Spinal cord (tissue), 10 donors: ENCODE measurements around the gene PINK1. TPM values are rescaled to one million over a fixed set of nuclear protein-coding genes. Genes with fewer than 3 reads are reported as not detected.

ENCODE experiments used
- DNase-seq, 6 donors: peaks; one replicate each; pipeline versions ENCODE4 v3.0.0 to v3.0.0-alpha.2; 2013 to 2015; ENCODE audit warnings: low spot score in 6 of 6, low read depth in 4 of 6
- H3K27ac ChIP-seq: one replicate; pipeline ENCODE4 v1.5.1; 2013; ENCODE audit warnings: low read depth, low read length, control low read depth
- H3K27me3 ChIP-seq: one replicate; pipeline ENCODE4 v1.6.1; 2013; ENCODE audit warnings: low read length; ENCODE audit not compliant: control insufficient read depth, insufficient read depth
- H3K36me3 ChIP-seq: one replicate; pipeline ENCODE4 v1.6.1; 2013; ENCODE audit warnings: low read length; ENCODE audit not compliant: control insufficient read depth, insufficient read depth
- H3K4me1 ChIP-seq: one replicate; pipeline ENCODE4 v1.6.1; 2013; ENCODE audit warnings: low read length; ENCODE audit not compliant: control insufficient read depth, insufficient read depth
- H3K4me3 ChIP-seq: one replicate; pipeline ENCODE4 v1.5.1; 2013; ENCODE audit warnings: low read depth, low read length, control low read depth
- H3K9me3 ChIP-seq: one replicate; pipeline ENCODE4 v1.6.1; 2013; ENCODE audit warnings: low read length; ENCODE audit not compliant: control insufficient read depth, insufficient read depth
- WGBS: methylation state at CpG from one replicate; pipeline ENCODE4 v1.1.5; 2013; ENCODE audit warnings: missing lambda C conversion rate; ENCODE audit not compliant: insufficient coverage; 5-methylcytosine and 5-hydroxymethylcytosine counted together
- long read RNA-seq, 4 donors: transcript quantifications; one replicate each; lab custom pipeline, GENCODE V29; 2026
- polyA plus RNA-seq, 2 donors: library from polyadenylated mRNA; unstranded; fragments of 120-200 nt; gene quantifications; one replicate each; pipeline ENCODE4 v1.2.1, GENCODE V29; 2013; ENCODE audit not compliant: insufficient read length in 2 of 2
- total RNA-seq, 2 donors: library from RNA; depleted of rRNA in 1 of 2; stranded (reverse); fragments of 120-200 nt in 1 of 2; fragments of >200 nt in 1 of 2; gene quantifications; one replicate each; pipeline versions ENCODE4 v1.2.3 to v1.2.4, GENCODE V29; 2013 to 2014
- donor health status: healthy.

PINK1 gene
- 100 to 1,000 TPM; 106 to 125 TPM for total RNA-seq
- polyA plus RNA-seq, result 100 to 1,000 TPM; 153 to 164 TPM
- long read RNA-seq, donor 1, transcript PINK1-201 (8 exons, 2,660 nt), result major isoform, 75 of 278 reads
- long read RNA-seq, donor 1, partial matches to known transcripts, result 201 of 278 reads
- long read RNA-seq, donor 1, other reads (novel, unspliced or antisense), result 0 of 278 reads
- long read RNA-seq, donor 2, transcript PINK1-201 (8 exons, 2,660 nt), result major isoform, 24 of 104 reads
- long read RNA-seq, donor 2, partial matches to known transcripts, result 51 of 104 reads
- long read RNA-seq, donor 2, other reads (novel, unspliced or antisense), result 26 of 104 reads
- long read RNA-seq, donor 3, transcript PINK1-201 (8 exons, 2,660 nt), result major isoform, 26 of 97 reads
- long read RNA-seq, donor 3, partial matches to known transcripts, result 67 of 97 reads
- long read RNA-seq, donor 3, other reads (novel, unspliced or antisense), result 0 of 97 reads
- long read RNA-seq, donor 4, transcript PINK1-201 (8 exons, 2,660 nt), result major isoform, 6 of 472 reads
- long read RNA-seq, donor 4, partial matches to known transcripts, result 244 of 472 reads
- long read RNA-seq, donor 4, other reads (novel, unspliced or antisense), result 221 of 472 reads

DNA sequence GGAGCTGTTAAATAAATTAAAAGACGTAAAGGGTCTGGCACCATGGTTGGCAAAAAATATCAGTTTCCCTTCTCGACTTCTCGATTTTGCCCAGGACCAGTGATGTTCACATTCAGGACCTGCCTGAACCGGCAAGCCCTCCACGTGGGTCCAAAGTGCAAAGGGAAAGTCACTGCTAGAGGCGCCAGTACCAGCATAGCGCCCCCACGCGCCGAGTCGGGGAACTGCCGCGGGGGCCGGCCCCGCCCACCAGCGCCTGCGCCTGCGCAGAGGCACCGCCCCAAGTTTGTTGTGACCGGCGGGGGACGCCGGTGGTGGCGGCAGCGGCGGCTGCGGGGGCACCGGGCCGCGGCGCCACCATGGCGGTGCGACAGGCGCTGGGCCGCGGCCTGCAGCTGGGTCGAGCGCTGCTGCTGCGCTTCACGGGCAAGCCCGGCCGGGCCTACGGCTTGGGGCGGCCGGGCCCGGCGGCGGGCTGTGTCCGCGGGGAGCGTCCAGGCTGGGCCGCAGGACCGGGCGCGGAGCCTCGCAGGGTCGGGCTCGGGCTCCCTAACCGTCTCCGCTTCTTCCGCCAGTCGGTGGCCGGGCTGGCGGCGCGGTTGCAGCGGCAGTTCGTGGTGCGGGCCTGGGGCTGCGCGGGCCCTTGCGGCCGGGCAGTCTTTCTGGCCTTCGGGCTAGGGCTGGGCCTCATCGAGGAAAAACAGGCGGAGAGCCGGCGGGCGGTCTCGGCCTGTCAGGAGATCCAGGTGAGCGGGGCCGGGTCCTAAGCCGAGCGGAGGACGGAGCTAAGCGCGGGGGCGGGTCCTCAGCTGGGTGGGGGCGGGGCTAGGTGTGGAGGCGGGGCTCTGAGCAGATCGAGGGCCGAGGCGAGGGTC is at the start of gene PINK1:
Gene PINK1 (plus strand): TSS at position 269 of the 875 bp plus-strand sequence. CDS start 91 bp downstream, at position 360.
- Histone ChIP-seq H3K27me3 (no peaks in the 10 kb centered on the region), H3K4me1 (peaks cover 17% of the 10 kb centered on the region), H3K36me3 (peaks cover 18% of the 10 kb centered on the region), H3K27ac (peak within 1 kb of the TSS; percentile 67), H3K9me3 (no peaks in the 10 kb centered on the region), H3K4me3 (peak within 1 kb of the TSS; percentile 71)
- DNase-seq, result peak in 5 of 6 donors; percentile 47 to 94 (median 69)
- WGBS, result under 1% methylated on average over 86 of the region's 93 CpGs

- Histone ChIP-seq H3K4me1 (no peaks in the 10 kb centered on the region), H3K27ac (no peak overlapping the region), H3K9me3 (no peaks in the 10 kb centered on the region), H3K4me3 (no peak overlapping the region), H3K36me3 (no peaks in the 10 kb centered on the region), H3K27me3 (peaks cover 15% of the 10 kb centered on the region)
- no peak for DNase-seq
- 71% methylated on average over 2 of the region's 2 CpGs for WGBS
These were observed 48.4 kb upstream of the PINK1 start for GRCh38 chr1:20584890-20585289.

DNA sequence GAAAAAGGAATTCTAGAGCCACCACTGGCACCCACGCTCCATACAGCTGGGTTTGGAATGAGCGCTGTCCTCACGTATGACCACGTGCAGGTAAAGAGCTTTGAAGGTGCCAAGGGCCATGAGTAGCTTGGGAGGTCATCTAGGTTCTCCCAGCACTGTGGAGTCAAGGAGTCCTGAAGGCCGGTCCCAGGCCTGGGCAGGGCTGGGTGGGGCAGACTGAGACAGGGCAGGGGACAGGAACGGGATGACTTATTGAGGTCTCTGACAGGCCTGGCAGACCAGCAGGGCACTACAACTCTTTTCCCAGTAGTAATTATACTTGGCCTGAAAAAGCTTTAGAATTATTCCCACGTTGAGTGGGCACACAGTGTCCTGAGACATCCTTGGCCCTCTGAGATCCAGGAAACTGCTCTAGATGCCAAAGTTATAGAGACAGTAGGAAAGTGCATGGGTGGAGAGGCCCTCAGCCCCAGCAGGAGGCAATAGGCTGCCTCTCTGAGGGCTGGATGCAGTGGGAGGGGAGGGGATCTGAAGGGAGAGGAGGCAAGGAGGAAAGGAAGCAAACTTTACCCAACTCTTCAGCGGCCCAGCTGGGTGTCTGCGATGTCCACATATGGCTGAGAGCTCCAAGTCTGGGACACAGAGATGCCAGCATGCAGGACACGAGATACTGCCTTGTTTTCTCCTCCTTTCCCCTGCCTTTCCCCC is 46.2 kb upstream of the PINK1 start:
- H3K4me1 ChIP-seq, result no peaks in the 10 kb centered on the region
- H3K27ac ChIP-seq, result no peak overlapping the region
- no peaks in the 10 kb centered on the region for H3K9me3 ChIP-seq
- H3K27me3 ChIP-seq, result peaks cover 24% of the 10 kb centered on the region
- DNase-seq, result no peak
- no peaks in the 10 kb centered on the region for H3K36me3 ChIP-seq
- no peak overlapping the region for H3K4me3 ChIP-seq
- 70% methylated on average over 5 of the region's 10 CpGs for WGBS

DNA sequence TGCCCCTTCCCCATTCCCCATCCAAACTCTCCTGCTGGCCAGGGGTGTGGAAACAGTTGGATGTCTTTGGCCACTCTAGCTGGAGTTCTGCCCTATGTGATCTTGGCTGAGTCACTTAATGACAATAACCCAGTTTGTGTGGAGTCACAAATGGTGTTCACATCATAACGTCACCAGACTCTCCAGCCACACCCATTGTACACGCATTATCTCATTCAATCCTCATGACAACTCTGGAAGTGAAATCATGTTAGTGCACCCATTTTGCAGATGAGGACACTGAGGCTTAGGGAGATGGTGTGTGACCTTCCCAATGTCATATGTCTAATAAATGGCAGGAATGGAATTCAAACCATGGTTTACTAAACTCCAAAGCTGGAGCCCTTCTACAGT is 45.6 kb upstream of the PINK1 start:
- DNase-seq, result no peak
- Histone ChIP-seq H3K27me3 (peaks cover 24% of the 10 kb centered on the region), H3K4me1 (no peaks in the 10 kb centered on the region), H3K4me3 (no peak overlapping the region), H3K36me3 (no peaks in the 10 kb centered on the region), H3K27ac (no peak overlapping the region), H3K9me3 (no peaks in the 10 kb centered on the region)
- WGBS, result 67% methylated on average over 1 of the region's 2 CpGs

DNA sequence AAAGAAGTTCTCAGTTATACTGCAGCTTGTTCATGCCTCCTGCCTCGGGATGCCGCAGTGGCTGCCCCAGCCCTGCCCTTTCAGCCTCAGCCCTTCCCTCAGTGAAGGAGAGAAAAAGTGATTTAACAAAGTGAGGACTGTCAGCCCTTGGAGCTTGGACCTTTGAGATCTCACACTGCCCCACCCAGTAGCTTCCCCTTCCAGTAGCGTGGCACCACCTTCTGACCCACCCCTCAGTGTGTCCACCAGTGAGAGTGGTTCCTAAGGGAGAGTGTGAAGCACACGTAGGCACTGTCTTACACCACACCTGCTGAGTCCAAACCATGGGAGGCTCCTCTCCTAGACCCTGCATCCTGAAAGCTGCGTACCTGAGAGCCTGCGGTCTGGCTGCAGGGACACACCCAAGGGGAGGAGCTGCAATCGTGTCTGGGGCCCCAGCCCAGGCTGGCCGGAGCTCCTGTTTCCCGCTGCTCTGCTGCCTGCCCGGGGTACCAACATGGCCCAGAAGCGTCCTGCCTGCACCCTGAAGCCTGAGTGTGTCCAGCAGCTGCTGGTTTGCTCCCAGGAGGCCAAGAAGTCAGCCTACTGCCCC is 44.5 kb upstream of the PINK1 start, which contains the start of gene CDA:
Gene CDA (plus strand): TSS at position 464 of the 592 bp plus-strand sequence. CDS start 33 bp downstream, at position 497.
- DNase-seq, result no peak
- no peak within 1 kb of the TSS for H3K4me3 ChIP-seq
- WGBS, result 50% methylated on average over 9 of the region's 11 CpGs
- H3K27ac ChIP-seq, result no peak within 1 kb of the TSS
- no peaks in the 10 kb centered on the region for H3K4me1 ChIP-seq
- H3K27me3 ChIP-seq, result peaks cover 24% of the 10 kb centered on the region
- no peaks in the 10 kb centered on the region for H3K9me3 ChIP-seq
- no peaks in the 10 kb centered on the region for H3K36me3 ChIP-seq

- no peaks in the 10 kb centered on the region for H3K4me1 ChIP-seq
- WGBS, result 53% methylated on average over 13 of the region's 24 CpGs
- peaks cover 24% of the 10 kb centered on the region for H3K27me3 ChIP-seq
- DNase-seq, result peak in 1 of 6 donors; percentile 16
- H3K9me3 ChIP-seq, result no peaks in the 10 kb centered on the region
- no peaks in the 10 kb centered on the region for H3K36me3 ChIP-seq
- no peak overlapping the region for H3K27ac ChIP-seq
- no peak overlapping the region for H3K4me3 ChIP-seq
These were observed 43.7 kb upstream of the PINK1 start for GRCh38 chr1:20589331-20590278.

GRCh38 chr1:20590306-20590777 is 42.9 kb upstream of the PINK1 start:
- no peaks in the 10 kb centered on the region for H3K9me3 ChIP-seq
- H3K27ac ChIP-seq, result no peak overlapping the region
- H3K4me1 ChIP-seq, result no peaks in the 10 kb centered on the region
- DNase-seq, result no peak
- peaks cover 24% of the 10 kb centered on the region for H3K27me3 ChIP-seq
- no peaks in the 10 kb centered on the region for H3K36me3 ChIP-seq
- 63% methylated on average over 6 of the region's 7 CpGs for WGBS
- no peak overlapping the region for H3K4me3 ChIP-seq

- no peak for DNase-seq
- H3K27ac ChIP-seq, result no peak overlapping the region
- H3K4me1 ChIP-seq, result no peaks in the 10 kb centered on the region
- no peaks in the 10 kb centered on the region for H3K36me3 ChIP-seq
- H3K9me3 ChIP-seq, result no peaks in the 10 kb centered on the region
- 76% methylated on average over 2 of the region's 5 CpGs for WGBS
- H3K27me3 ChIP-seq, result peaks cover 18% of the 10 kb centered on the region
- no peak overlapping the region for H3K4me3 ChIP-seq
These were observed 39.5 kb upstream of the PINK1 start for GRCh38 chr1:20593756-20594155.
